B cell (primary cell): Measurements from ENCODE around the gene SNRNP70.

ENCODE experiments used
- CTCF ChIP-seq: fragments of 200-600 bp; IDR thresholded peaks from one replicate; pipeline ENCODE4 v1.8.0; 2022; ENCODE audit warnings: antibody characterized with exemption, mild to moderate bottlenecking
- EZH2 ChIP-seq: IDR thresholded peaks from 2 replicates; pipeline ENCODE4 v1.6.1; 2012; ENCODE audit warnings: borderline replicate concordance, low read depth, mild to moderate bottlenecking, moderate library complexity, low read length; ENCODE audit not compliant: insufficient read depth, poor library complexity, severe bottlenecking

DNA sequence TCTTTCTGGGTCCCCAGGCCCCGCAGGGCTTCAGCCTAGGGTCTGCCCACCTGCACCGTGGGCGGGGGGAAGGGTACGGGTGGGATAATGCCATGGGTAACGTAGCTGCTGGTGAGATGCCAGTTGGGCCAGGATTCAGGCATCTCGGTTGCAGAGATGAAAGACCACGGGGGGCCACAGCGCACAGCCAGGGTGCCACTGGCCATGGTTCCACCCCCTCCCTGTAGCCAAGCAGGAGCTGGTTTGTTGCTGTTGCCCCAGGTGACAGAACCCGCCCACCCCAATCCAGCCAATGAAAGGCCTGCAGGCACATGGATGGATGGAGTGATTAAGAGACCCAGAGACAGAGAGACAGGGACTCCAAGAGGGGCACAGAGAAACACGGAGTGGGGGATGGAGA, 26.7 kb upstream of the SNRNP70 start:
- TF ChIP-seq CTCF (no peak), EZH2 (no peak)
